HG03565 (cell line): ENCODE measurements around the gene COL17A1.

ENCODE experiments used
- ATAC-seq: cut with Tn5 transposase; IDR thresholded peaks from one replicate; pipeline ENCODE4 v1.9.1; 2021; ENCODE audit warnings: mild to moderate bottlenecking, moderate library complexity; ENCODE audit not compliant: unreplicated experiment

COL17A1 gene

DNA sequence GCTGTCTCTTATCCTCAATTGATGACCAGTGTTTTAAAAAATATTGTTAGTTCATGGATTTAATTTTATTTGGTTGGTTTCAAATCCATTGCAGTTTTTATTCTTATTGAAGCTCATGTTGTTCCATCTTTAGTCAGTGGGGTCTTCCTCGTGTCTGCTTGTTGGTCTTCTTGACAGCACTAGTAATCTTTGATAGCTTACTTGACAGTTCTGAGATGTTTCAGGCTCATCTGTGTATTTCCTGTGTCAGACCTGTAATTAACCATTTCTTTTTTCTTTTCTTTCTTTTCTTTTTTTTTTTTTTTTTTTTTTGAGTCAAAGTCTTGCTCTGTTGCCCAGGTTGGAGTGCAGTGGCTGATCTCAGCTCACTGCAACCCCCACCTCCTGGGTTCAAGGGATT, 90.5 kb downstream of the COL17A1 start:
- ATAC-seq, result no peak

DNA sequence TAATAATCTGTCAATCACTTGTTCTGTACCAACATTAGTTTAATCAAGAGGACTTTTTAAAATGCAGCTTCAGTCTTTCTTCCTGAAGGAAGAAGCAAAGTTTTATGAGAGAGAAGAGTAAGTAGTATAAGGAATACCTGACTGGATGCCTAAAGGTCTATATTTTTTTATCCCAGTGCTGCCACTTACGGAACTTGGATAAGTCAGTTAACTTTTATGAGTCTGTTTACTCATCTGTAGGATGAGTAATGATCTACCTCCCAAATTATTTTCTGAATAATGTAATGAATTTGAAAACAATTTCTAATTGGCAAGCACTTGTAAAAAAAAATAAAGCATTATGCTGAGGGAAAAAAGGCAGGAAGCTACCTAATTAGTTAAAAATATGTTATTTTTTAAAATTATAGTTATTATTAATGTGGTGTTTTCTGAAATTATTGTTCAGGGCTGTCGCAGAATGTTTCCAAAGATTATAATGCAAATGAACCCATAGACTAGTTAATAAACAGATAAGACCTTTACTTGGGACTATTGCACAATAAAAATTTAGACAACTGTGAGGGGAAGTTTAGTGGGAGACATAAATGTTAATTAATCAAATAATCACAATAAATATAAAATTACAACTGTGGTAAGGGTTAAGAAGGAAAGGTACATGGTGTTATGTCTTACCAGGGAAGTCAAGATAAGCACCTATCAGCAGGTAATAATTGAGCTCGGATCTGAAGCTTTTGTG, 94.1 kb downstream of the COL17A1 start:
- ATAC-seq, result no peak

DNA sequence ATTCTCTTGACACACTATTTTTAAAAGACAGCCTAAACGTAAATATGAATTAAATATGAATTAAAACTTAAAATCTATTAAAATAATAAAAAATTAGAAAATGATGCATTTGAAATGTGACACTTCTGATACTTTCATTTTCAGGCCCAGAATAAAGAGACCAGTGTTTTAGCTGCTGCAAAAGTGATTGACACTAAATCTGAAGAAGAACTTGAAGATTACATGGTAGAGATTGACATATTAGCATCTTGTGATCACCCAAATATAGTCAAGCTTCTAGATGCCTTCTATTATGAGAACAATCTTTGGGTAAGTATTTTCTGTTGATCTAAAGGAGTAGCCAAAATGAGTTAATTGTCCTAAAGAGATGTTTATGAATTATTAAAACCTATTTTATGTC, 95.1 kb downstream of the COL17A1 start:
- no peak for ATAC-seq

DNA sequence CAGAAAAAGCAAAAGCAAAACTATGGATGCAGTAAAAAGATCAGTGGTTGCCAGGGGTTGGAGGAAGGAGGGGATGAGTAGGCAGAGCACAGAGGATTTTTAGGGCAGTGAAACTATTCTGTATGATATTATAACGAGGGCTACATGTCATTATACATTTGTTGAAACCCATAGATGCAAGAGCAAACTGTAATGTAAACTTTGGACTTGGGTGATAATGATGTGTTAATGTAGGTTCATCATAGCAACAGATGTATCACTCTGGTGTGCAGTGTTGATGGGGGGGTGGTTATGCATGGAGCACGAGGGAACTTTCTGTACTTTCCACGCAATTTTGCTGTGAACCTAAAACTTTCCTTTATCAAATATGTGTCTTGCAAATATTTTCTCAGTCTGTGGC, 95.6 kb downstream of the COL17A1 start:
- no peak for ATAC-seq

DNA sequence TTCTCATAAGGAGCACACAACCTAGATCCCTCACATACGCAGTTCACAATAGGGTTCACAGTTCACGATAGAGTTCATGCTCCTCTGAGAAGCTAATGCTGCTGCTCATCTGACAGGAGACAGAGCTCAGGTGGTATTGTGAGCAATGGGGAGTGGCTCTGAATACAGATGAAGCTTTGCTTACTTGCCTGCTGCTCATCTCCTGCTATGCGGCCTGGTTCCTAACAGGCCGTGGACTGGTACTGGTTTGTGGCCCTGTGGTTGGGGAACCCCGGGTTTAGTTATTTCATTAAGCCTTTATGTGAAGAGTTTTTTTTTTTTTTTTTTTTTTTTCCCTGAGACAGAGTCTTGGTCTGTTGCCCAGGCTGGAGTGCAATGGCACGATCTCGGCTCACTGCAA, 99.3 kb downstream of the COL17A1 start:
- no peak for ATAC-seq

DNA sequence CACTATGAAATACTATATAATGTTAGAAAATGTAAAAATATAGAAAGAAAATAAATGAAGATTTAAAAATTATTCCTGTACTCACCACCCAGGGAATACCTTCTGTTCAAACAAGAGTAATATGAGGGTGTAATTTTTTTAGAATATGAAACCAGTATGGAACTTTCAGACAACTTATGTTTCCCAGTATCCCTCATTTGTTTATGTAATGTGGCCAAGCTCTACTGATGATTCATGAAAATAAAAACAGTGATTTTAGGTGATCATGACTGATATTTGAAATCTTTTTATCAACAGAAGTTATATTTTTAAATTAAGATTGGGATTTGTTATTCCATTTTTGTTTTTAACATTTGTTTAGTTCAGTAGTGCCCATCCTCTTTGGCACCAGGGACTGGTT, 100.0 kb downstream of the COL17A1 start:
- ATAC-seq, result no peak

DNA sequence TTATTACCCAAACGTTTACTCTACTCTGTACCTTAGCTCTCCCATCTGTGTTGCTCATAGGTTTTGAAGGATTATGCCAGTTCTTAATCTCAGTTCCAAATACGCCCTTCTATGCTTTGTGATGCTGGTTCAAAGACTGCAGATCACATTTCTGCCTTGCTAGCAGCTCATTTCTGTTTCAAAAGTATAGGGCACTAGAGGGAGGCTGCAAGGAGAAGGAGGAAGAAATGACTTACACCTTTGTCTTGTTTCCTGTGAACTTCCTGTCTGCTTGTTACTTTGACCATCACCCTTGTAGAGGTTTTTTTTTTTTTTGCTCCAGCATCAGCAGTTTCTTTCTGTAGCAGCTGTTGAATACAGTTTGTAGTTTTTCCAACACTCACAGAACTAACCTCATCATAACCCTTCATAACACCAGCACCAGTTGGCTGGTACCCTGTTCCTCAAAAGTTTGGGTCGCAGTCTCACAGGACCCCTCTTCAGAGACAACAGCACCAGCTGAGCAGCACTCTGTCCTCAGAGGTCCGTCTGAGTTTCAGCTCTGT, 102.2 kb downstream of the COL17A1 start:
- peak; percentile 88 for ATAC-seq

DNA sequence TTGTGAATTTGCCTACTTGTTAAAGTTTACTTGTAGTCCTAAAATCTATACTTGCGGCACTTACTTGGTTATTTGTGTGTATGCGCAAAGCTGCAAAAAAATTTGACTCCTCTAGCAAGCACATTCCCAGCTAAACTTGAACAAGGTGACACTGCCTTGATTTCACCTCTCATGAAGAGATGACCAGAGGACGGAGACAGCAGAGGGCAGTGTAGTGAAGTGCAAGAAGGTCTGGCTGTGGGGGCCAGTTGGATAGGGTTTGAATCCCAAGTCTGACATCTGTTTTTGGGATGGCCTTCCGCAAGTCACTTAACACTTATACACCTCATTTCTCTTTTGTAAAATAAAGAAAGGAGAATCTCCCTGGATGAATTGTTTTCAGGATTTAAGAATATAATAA, 103.0 kb downstream of the COL17A1 start:
- ATAC-seq, result no peak
